ENCODE data around the gene ZC3H13. TPM values are rescaled to one million over a fixed set of nuclear protein-coding genes. Genes with fewer than 3 reads are reported as not detected.

Gene ZC3H13
- total RNA-seq, 1 experiment from 2014 or later, result 36.9 TPM

DNA sequence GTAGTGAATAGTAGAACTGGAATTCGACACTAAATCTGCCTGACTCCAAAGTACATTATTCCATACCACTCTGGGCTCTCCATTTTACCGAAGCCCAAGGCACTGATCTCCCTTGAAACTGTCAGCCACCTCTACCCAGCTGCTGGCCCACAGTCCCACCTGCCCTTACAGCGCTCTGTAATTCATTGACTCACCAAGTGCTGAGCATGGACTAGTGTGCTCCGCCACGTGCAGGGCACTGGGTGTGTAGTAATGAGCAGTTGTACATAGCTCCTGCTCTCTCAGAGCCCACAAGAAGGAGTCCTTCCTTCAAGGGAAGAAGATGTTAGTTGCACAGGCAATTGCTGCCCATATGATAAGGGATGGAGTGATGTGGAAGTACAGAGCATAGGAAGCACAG is 124.4 kb downstream of the ZC3H13 start:
- Histone ChIP-seq H3F3A (ENCODE audit: insufficient read depth, low read depth) (no peaks in the 10 kb centered on the region), H3K9me2 (ENCODE audit: insufficient read depth) (no peaks in the 10 kb centered on the region), H3K27ac (no peak overlapping the region), H3K79me2 (ENCODE audit: low read depth) (no peaks in the 10 kb centered on the region), H3K4me3 (no peak overlapping the region), H4K20me1 (ENCODE audit: insufficient read depth) (no peaks in the 10 kb centered on the region), H3K36me3 (ENCODE audit: low read depth) (no peaks in the 10 kb centered on the region), H3K9me3 (ENCODE audit: insufficient read depth, low read depth) (no peaks in the 10 kb centered on the region), H3K27me3 (ENCODE audit: insufficient read depth, low read depth) (peaks cover 32% of the 10 kb centered on the region), H3K4me2 (no peak overlapping the region), H2AFZ (no peak overlapping the region), H3K4me1 (replicated peaks; ENCODE audit: insufficient read depth) (no peaks in the 10 kb centered on the region)
- intact Hi-C loops (cut with micrococcal nuclease; ENCODE audit: unreplicated experiment), result no loop called here
- TF ChIP-seq, protein P1, sequence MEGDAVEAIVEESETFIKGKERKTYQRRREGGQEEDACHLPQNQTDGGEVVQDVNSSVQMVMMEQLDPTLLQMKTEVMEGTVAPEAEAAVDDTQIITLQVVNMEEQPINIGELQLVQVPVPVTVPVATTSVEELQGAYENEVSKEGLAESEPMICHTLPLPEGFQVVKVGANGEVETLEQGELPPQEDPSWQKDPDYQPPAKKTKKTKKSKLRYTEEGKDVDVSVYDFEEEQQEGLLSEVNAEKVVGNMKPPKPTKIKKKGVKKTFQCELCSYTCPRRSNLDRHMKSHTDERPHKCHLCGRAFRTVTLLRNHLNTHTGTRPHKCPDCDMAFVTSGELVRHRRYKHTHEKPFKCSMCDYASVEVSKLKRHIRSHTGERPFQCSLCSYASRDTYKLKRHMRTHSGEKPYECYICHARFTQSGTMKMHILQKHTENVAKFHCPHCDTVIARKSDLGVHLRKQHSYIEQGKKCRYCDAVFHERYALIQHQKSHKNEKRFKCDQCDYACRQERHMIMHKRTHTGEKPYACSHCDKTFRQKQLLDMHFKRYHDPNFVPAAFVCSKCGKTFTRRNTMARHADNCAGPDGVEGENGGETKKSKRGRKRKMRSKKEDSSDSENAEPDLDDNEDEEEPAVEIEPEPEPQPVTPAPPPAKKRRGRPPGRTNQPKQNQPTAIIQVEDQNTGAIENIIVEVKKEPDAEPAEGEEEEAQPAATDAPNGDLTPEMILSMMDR (conservative IDR thresholded peaks at IDR 0.05), result no peak
- no peak for TF ChIP-seq EZH2 (IDR thresholded peaks at IDR 0.05; ENCODE audit: low read depth)
- CTCF ChIA-PET, result no interaction called here
- no peak for DNase-seq
- BruUV-seq (replicated peaks), result no TSS peak
- POLR2A ChIA-PET (ENCODE audit: unreplicated experiment), result no interaction called here

DNA sequence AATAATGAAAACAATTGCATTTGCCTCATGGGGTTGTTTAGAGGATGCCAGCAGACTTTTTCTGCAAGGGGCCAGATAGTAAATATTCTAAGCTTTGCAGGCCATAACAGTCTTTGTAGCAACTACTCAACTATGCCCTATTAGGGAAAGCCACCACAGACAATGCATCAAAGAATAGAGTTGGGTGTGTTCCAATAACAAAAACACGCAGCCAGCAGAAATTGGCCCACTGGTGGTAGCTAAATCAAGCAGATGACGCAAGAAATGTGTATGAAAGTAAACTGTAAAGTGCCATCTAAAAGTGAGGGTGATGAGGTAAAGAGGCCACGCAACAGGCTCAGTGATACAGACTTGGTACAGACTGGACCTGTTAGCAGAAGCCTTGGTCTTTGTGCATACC is 125.8 kb downstream of the ZC3H13 start:
- Histone ChIP-seq H3F3A (ENCODE audit: insufficient read depth, low read depth) (no peaks in the 10 kb centered on the region), H3K4me2 (no peak overlapping the region), H3K4me3 (no peak overlapping the region), H3K9me2 (ENCODE audit: insufficient read depth) (no peaks in the 10 kb centered on the region), H3K27ac (no peak overlapping the region), H3K4me1 (replicated peaks; ENCODE audit: insufficient read depth) (no peaks in the 10 kb centered on the region), H3K9me3 (ENCODE audit: insufficient read depth, low read depth) (no peaks in the 10 kb centered on the region), H2AFZ (no peak overlapping the region), H3K36me3 (ENCODE audit: low read depth) (no peaks in the 10 kb centered on the region), H4K20me1 (ENCODE audit: insufficient read depth) (no peaks in the 10 kb centered on the region), H3K79me2 (ENCODE audit: low read depth) (no peaks in the 10 kb centered on the region), H3K27me3 (ENCODE audit: insufficient read depth, low read depth) (peaks cover 32% of the 10 kb centered on the region)
- DNase-seq, result no peak
- BruUV-seq (replicated peaks), result no TSS peak
- CTCF ChIA-PET, result no interaction called here
- TF ChIP-seq, protein P1 (conservative IDR thresholded peaks at IDR 0.05), result no peak
- no peak for TF ChIP-seq EZH2 (IDR thresholded peaks at IDR 0.05; ENCODE audit: low read depth)
- POLR2A ChIA-PET (ENCODE audit: unreplicated experiment), result no interaction called here
- intact Hi-C loops (cut with micrococcal nuclease; ENCODE audit: unreplicated experiment), result no loop called here

- H3K4me1 ChIP-seq (replicated peaks; ENCODE audit: insufficient read depth), result no peaks in the 10 kb centered on the region
- H3K4me2 ChIP-seq, result no peak overlapping the region
- peak in 1 of 2 experiments; percentile 37 for DNase-seq
- no peaks in the 10 kb centered on the region for H3K36me3 ChIP-seq (ENCODE audit: low read depth)
- BruUV-seq (replicated peaks), result no TSS peak
- TF ChIP-seq EZH2 (IDR thresholded peaks at IDR 0.05; ENCODE audit: low read depth), result no peak
- TF ChIP-seq, protein P1 (conservative IDR thresholded peaks at IDR 0.05), result 0 out of 2 replicates have a peak, but pooled peaks have one; percentile 28
- peaks cover 31% of the 10 kb centered on the region for H3K27me3 ChIP-seq (ENCODE audit: insufficient read depth, low read depth)
- H2AFZ ChIP-seq, result no peak overlapping the region
- ChIA-PET POLR2A (ENCODE audit: unreplicated experiment) (no interaction called here), CTCF (no interaction called here)
- intact Hi-C loops (cut with micrococcal nuclease; ENCODE audit: unreplicated experiment), result no loop called here
- H3K4me3 ChIP-seq, result no peak overlapping the region
- H3K9me2 ChIP-seq (ENCODE audit: insufficient read depth), result no peaks in the 10 kb centered on the region
- H4K20me1 ChIP-seq (ENCODE audit: insufficient read depth), result no peaks in the 10 kb centered on the region
- no peaks in the 10 kb centered on the region for H3K9me3 ChIP-seq (ENCODE audit: insufficient read depth, low read depth)
- no peak overlapping the region for H3K27ac ChIP-seq
- no peaks in the 10 kb centered on the region for H3F3A ChIP-seq (ENCODE audit: insufficient read depth, low read depth)
- H3K79me2 ChIP-seq (ENCODE audit: low read depth), result no peaks in the 10 kb centered on the region
Measured at GRCh38 chr13:45925151-45925550, 127.4 kb downstream of the ZC3H13 start.
